Fibroblast of gingiva (primary cell): Measurements from ENCODE around the gene PHKB.
"Not testable (repeated sequence)": the region's sequence is repeated elsewhere in the genome, so short reads cannot be mapped to it uniquely, and the experiment has no call there.

Experiments used
- DNase-seq: peaks from one replicate; pipeline ENCODE4 v3.0.0-alpha.2; 2011; ENCODE audit warnings: low read depth

The PHKB gene

DNA sequence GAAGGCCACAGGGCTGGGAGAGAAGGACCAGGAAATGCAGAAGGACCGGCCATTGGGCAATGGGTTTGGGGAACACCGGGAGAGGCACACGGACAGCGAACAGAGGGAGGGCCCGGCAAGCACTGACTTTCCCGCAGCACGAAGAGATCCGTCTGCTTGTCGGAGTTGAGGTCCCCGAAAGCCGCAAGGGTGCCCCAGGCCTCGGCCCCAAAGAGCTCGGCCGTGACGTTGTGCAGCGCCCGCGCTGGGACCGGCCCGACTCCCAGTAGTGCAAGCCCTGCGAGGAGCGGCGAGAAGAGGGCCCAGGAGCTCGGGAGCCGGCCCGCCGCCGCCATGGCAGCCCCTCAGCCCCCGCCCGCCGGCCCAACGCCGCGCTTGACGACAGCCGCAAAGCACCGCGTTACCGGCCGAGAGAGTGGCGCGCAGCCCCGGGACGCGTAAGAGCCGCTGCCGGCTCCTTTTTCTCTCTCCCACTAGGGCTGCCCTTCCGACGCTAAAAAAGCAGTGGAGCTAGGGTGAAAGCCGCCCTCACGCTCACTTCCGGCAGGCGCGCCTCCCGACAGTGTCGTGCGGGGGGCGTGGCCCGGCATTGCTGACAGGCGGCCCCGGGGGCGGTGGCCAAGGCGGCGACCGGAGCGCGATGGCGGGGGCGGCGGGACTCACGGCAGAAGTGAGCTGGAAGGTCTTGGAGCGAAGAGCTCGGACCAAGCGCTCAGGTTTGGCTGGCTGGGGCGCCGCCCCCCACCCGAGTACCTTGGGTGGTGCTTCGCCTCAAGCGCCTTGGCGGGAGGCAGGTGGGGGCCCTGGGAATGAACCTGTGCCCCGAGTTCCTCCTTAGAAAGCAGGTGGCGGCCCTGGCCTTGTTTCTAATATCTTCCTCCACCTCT is at the start of gene PHKB, which contains the start of gene ITFG1:
PHKB (plus strand) TSS at position 621 of the 887 bp plus-strand sequence; CDS start at position 641, 20 bp downstream.
ITFG1 (minus strand) TSS at position 353 of the 887 bp plus-strand sequence; CDS start at position 335, 18 bp downstream.
- DNase-seq, result peak; percentile 94

GRCh38 chr16:47413041-47413440 is 48.1 kb upstream of the PHKB start:
- DNase-seq, result no peak

DNA sequence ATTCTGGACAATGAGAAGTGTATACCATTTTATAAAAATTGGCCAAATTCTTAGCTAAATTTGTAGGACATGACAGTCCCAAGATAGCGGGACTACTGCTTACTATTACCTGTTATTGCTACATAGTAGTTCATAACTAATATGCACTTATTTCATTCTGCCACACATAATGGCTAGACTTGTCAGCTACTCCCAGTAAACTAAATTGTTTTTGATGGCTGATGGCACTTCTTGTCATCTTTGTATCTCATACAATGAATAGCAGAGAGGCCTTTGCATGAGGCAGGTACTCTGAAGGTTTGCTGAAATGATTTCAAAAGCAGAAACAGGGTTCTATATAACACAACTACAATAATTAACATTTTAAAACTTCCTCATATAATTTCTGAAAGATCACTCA is 44.3 kb upstream of the PHKB start:
- no peak for DNase-seq

DNA sequence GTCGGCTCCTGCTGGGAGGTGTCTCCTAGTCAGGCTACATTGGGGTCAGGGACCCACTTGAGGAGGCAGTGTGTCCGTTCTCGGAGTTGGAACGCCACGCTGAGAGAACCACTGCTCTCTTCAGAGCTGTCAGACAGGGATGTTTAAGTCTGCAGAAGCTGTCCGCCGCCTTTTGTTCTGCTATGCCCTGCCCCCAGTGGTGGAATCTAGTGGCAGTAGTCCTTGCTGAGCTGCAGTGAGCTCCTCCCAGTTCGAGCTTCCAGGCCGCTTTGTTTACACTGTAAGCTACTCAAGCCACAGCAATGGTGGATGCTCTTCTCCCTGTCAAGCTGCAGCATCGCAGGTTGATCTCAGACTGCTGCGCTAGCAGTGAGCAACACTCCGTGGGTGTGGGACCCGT is 36.3 kb upstream of the PHKB start:
- no peak for DNase-seq

GRCh38 chr16:47426806-47427205 is 34.3 kb upstream of the PHKB start:
- no peak for DNase-seq

DNA sequence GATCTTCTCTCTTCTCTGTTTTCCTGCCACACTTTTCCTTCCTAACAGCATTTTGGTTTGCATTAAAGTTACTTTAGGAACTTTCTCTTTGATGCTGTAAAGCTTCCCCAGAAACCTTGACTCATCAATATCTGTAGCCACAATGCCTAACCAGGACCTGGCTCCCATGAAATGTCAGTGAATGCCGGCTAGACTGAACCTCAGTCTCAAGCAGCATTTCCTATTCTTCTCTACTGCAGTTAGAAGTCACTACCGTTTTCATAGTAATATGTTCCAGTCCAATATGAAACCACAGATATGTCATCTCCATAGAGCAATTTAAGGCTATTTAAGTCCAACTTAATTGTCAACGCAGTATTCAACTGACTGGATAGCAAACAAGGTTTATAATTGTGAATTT is 29.2 kb upstream of the PHKB start:
- no peak for DNase-seq

DNA sequence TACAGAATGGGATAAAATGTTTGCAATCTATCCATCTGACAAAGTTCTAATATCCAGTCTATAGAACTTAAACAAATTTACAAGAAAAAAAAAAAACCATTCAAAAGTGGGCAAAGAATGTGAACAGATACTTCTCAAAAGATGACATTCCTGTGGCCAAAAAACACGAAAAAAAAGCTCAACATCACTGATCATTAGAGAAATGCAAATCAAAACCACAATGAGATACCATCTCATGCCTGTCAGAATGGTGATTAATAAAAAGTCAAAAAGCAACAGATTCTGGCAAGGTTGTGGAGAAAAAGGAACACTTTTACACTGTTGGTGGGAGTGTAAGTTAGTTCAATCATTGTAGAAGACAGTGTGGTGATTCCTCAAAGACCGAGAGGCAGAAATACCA is 26.9 kb upstream of the PHKB start:
- not testable (repeated sequence) for DNase-seq

DNA sequence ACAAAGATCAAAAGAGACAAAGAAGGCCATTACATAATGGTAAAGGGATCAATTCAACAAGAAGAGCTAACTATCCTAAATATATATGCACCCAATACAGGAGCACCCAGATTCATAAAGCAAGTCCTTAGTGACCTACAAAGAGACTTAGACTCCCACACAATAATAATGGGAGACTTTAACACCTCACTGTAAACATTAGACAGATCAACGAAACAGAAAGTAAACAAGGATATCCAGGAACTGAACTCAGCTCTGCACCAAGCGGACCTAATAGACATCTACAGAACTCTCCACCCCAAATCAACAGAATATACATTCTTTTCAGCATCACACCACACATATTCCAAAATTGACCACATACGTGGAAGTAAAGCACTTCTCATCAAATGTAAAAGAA is 21.1 kb upstream of the PHKB start:
- DNase-seq, result not testable (repeated sequence)

DNA sequence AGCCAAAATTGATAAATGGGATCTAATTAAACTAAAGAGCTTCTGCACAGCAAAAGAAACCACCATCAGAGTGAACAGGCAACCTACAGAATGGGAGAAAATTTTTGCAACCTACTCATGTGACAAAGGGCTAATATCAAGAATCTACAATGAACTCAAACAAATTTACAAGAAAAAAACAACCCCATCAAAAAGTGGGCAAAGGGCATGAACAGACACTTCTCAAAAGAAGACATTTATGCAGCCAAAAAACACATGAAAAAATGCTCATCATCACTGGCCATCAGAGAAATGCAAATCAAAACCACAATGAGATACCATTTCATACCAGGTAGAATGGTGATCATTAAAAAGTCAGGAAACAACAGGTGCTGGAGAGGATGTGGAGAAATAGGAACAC is 18.2 kb upstream of the PHKB start:
- not testable (repeated sequence) for DNase-seq

DNA sequence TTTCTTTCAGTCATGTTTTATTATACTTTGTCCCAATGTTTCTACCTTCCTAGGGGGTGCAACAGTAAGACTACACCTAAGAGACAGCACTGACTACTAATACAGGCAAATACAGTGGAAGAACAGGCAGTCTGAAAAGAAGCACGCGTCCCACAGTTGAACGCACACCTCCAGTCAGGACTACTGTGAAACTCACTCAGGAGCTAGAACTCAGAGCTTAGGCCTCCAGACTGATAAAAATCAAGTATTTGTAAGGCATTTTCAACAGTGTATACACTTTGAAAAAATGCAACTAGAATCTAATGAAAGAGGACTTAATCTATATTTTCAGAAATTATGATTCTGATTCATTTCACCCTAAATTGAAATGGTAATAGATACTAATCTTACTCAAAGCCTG is 14.7 kb upstream of the PHKB start:
- DNase-seq, result no peak

- no peak for DNase-seq
Observed at GRCh38 chr16:47448830-47449575, 12.1 kb upstream of the PHKB start.

- DNase-seq, result no peak
Observed at GRCh38 chr16:47449788-47450187, 11.3 kb upstream of the PHKB start.

DNA sequence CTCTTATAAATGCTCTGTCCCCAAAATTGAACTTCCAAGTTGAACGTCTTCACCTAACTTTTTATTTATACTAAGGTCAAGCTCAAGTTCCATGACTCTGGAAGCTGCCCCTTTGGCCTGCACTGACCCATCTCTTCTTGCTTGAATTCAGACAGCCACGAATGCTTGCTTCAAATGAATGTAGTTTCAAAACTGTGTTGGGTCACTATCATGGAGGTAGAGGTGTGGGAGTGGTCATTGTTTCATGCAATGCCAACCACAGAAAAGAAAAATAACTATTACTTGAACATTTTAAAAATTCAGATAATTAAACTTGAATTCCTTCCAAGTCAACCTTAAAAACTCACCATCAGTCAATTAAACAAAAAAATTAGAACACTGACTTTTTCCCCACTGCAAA is 2.8 kb upstream of the PHKB start:
- DNase-seq, result no peak

- no peak for DNase-seq
Observed at GRCh38 chr16:47459603-47460002, 1.5 kb upstream of the PHKB start.

DNA sequence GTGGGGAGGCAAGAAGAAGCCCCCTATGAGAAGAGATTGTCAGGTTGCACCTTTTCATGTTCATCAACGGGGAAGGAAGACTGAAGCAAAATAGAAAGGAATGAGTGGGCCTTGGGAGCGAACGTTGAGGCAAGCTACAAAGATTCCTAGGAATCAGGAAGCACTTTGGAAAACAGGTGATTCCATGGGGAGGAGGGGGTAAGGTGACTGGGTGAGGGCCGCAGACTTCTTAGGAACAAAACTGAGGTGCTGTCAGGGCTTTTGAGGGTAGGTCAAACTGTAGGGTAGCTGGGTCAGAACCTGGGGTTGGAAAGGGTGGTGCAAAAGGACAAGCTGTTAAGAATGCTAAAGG is 796 bp upstream of the PHKB start:
- DNase-seq, result no peak

- DNase-seq, result peak; percentile 72
Observed at GRCh38 chr16:47461598-47462266, 601 bp downstream of the PHKB start.

DNA sequence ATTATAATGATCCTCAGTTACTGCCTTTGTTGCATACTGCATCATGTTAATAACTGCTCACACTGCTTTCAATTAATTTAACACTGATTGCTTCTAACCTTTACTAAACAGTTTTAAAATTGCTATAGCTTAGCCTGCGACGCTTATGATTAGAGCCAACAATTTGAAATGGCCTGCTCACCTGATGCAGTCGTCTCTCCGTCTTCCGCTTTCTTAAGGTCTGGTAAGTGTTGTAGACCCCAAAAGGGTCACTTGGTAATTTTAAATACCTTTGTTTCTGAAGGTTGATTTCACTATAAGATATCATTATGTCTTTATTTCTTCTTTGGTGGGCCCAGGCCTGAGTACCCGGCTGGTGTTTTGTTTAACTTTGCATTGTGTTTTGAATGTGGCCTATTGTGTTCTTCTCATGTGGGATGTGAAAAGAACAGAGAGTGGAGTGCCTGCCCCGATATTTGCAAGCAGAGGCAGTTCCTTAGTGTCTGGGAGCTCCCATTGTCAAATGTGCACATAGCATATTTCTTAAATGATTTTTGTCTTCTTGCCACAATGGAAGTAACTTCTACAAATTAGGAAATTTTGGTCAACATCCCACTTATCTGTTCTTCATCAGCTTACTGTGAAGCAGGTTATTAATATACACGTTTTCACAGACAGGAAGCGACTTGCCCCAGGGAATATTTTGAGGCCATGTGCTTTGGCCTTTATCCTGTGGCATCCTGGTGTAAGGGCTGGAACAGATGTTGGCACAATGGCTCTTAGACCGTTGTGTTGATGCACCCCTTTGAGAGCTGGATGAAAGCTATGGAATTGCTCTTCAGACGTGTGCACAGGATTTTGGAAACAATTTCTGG is 2.9 kb downstream of the PHKB start:
- peak; percentile 2 for DNase-seq

- no peak for DNase-seq
Observed at GRCh38 chr16:47465919-47466630, 4.9 kb downstream of the PHKB start.

DNA sequence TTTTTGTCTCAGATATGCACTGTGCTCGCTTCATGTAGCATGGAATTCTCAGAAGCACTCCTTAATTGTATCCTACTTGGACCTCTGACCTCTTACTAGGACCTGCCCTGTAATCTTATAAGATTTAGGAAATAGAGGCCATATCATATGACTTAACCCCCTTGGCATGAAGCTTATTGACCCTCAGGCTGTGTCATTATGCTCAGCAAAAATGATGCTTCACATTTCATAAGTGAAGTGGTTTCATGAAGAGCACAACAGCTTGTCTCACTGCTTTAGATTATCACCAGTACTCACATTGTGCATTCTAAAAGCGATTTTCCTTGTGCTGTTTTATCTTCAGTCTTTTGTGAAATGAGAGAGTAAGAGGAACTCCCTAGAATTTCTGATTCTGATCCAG is 6.4 kb downstream of the PHKB start:
- DNase-seq, result no peak

- DNase-seq, result not testable (repeated sequence)
Observed at GRCh38 chr16:47468070-47468689, 7.0 kb downstream of the PHKB start.

DNA sequence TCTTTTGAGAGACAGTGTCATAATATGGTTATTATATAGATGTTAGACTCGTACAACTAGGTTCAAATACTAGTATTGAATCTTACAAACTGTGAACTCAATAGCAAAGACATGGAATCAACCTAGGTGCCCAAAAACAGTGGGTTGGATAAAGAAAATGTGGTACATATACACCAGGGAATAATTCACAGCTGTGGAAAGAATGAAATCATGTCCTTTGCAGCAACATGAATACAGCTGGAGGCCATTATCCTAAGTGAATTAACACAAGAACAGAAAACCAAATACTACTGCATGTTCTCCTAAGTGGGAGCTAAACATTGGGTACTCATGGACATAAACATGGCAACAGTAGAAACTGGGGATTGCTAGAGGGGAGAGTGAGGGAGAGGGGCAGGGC is 8.1 kb downstream of the PHKB start:
- DNase-seq, result no peak
